Esophagus (tissue), 2 donors: Measurements from ENCODE around the gene DDX42. TPM values are rescaled to one million over a fixed set of nuclear protein-coding genes. Genes with fewer than 3 reads are reported as not detected.
"Not testable (repeated sequence)": the region's sequence is repeated elsewhere in the genome, so short reads cannot be mapped to it uniquely, and the experiment has no call there.

Experiments used
- H3K27ac ChIP-seq, 2 donors: one replicate each; pipeline ENCODE4 v1.5.1; 2013; ENCODE audit warnings: low read depth in 2 of 2, mild to moderate bottlenecking in 2 of 2, inconsistent platforms in 1 of 2, low read length in 1 of 2, moderate library complexity in 1 of 2
- H3K27me3 ChIP-seq, 2 donors: one replicate each; pipeline ENCODE4 v1.6.1; 2013; ENCODE audit warnings: low read length in 2 of 2, control low read depth in 1 of 2, mild to moderate bottlenecking in 1 of 2; ENCODE audit not compliant: insufficient read depth in 2 of 2, control insufficient read depth in 1 of 2
- H3K36me3 ChIP-seq, 2 donors: one replicate each; pipeline ENCODE4 v1.6.1; 2013; ENCODE audit warnings: low read length in 1 of 2; ENCODE audit not compliant: control insufficient read depth in 2 of 2, insufficient read depth in 2 of 2
- H3K4me1 ChIP-seq, 2 donors: one replicate each; pipeline ENCODE4 v1.6.1; 2013; ENCODE audit warnings: low read length in 1 of 2; ENCODE audit not compliant: control insufficient read depth in 2 of 2, insufficient read depth in 2 of 2
- H3K4me3 ChIP-seq, 2 donors: one replicate each; pipeline ENCODE4 v1.5.1; 2013; ENCODE audit warnings: low read length in 2 of 2, mild to moderate bottlenecking in 2 of 2, low read depth in 1 of 2, moderate library complexity in 1 of 2
- H3K9me3 ChIP-seq, 2 donors: one replicate each; pipeline ENCODE4 v1.6.1; 2013; ENCODE audit warnings: mild to moderate bottlenecking in 2 of 2, low read depth in 1 of 2, low read length in 1 of 2, moderate library complexity in 1 of 2; ENCODE audit not compliant: control insufficient read depth in 2 of 2, insufficient read depth in 1 of 2
- whole genome bisulfite sequencing, 2 donors: extraction: QIAGEN DNeasy Blood & Tissue Kit; methylation state at CpG; one replicate each; pipeline ENCODE4 v1.1.7; 2013; 5-methylcytosine and 5-hydroxymethylcytosine counted together
- polyA plus RNA-seq, 2 donors: library from polyadenylated mRNA; stranded (reverse); fragments of 200-250 nt; gene quantifications; one replicate each; pipeline ENCODE4 v1.2.3, GENCODE V29; 2013
- donor health status: healthy with polysubstance abuse.
- donor health status: Bipolar disorder and iron deficiency.

The DDX42 gene
- polyA plus RNA-seq, 2 donors, result 48.7 to 69.6 TPM

GRCh38 chr17:63796375-63796774 is 22.4 kb downstream of the DDX42 start:
- H3K9me3 ChIP-seq, H3K4me1 ChIP-seq, H3K27ac ChIP-seq, H3K4me3 ChIP-seq, H3K27me3 ChIP-seq: not testable (repeated sequence)
- H3K36me3 ChIP-seq, result peaks cover 9 to 10% of the 10 kb centered on the region in 2 donors
- 94 to 97% methylated on average over 10 of the region's 10 CpGs for WGBS, 2 donors

- WGBS, 2 donors, result 91 to 96% methylated on average over 3 of the region's 3 CpGs
- Histone ChIP-seq H3K36me3 (peaks cover 11 to 13% of the 10 kb centered on the region in 2 donors), H3K9me3 (no peaks in the 10 kb centered on the region)
These were observed 24.7 kb downstream of the DDX42 start for GRCh38 chr17:63798572-63799106.

GRCh38 chr17:63800783-63801182 is 26.8 kb downstream of the DDX42 start:
- H3K4me1 ChIP-seq, result no peaks in the 10 kb centered on the region
- H3K9me3 ChIP-seq, result no peaks in the 10 kb centered on the region
- no peak overlapping the region for H3K4me3 ChIP-seq
- peaks cover 5 to 10% of the 10 kb centered on the region in 2 donors for H3K36me3 ChIP-seq
- 93 to 95% methylated on average over 1 of the region's 1 CpG for WGBS, 2 donors
- H3K27me3 ChIP-seq, result no peaks in the 10 kb centered on the region
- H3K27ac ChIP-seq, result no peak overlapping the region

More at GRCh38 chr17:63798572-63799106, 24.7 kb downstream of the DDX42 start:
- Histone ChIP-seq H3K4me1 (no peaks in the 10 kb centered on the region), H3K4me3 (no peak overlapping the region), H3K27me3 (no peaks in the 10 kb centered on the region), H3K27ac (no peak overlapping the region)

- Histone ChIP-seq H3K9me3 (no peaks in the 10 kb centered on the region), H3K36me3 (peaks cover 10 to 17% of the 10 kb centered on the region in 2 donors), H3K4me3 (no peak overlapping the region), H3K27me3 (no peaks in the 10 kb centered on the region), H3K27ac (no peak overlapping the region), H3K4me1 (no peaks in the 10 kb centered on the region)
- 90 to 96% methylated on average over 1 of the region's 1 CpG for WGBS, 2 donors
These were observed 30.4 kb downstream of the DDX42 start for GRCh38 chr17:63804328-63804727.

- WGBS, 2 donors, result 73 to 83% methylated on average over 2 of the region's 2 CpGs
- Histone ChIP-seq H3K27me3 (no peaks in the 10 kb centered on the region), H3K36me3 (peaks cover 11 to 15% of the 10 kb centered on the region in 2 donors), H3K4me1 (no peaks in the 10 kb centered on the region), H3K4me3 (no peak overlapping the region), H3K27ac (no peak overlapping the region), H3K9me3 (no peaks in the 10 kb centered on the region)
These were observed 31.6 kb downstream of the DDX42 start for GRCh38 chr17:63805591-63805990.

- Histone ChIP-seq H3K4me1 (no peaks in the 10 kb centered on the region), H3K9me3 (no peaks in the 10 kb centered on the region), H3K4me3 (no peak overlapping the region), H3K36me3 (peaks cover 27 to 32% of the 10 kb centered on the region in 2 donors), H3K27me3 (no peaks in the 10 kb centered on the region), H3K27ac (no peak overlapping the region)
- 92% methylated on average over 9 of the region's 9 CpGs for WGBS, 2 donors
These were observed 36.0 kb downstream of the DDX42 start for GRCh38 chr17:63809970-63810369.

- Histone ChIP-seq H3K27me3 (no peaks in the 10 kb centered on the region), H3K9me3 (no peaks in the 10 kb centered on the region), H3K4me3 (no peak overlapping the region), H3K27ac (no peak overlapping the region), H3K4me1 (no peaks in the 10 kb centered on the region), H3K36me3 (peaks cover 45 to 58% of the 10 kb centered on the region in 2 donors)
- 89 to 94% methylated on average over 2 of the region's 2 CpGs for WGBS, 2 donors
These were observed 42.2 kb downstream of the DDX42 start for GRCh38 chr17:63816123-63816522.

GRCh38 chr17:63816669-63817068 is 42.7 kb downstream of the DDX42 start:
- no peaks in the 10 kb centered on the region for H3K9me3 ChIP-seq
- no peaks in the 10 kb centered on the region for H3K4me1 ChIP-seq
- peaks cover 44 to 60% of the 10 kb centered on the region in 2 donors for H3K36me3 ChIP-seq
- WGBS, 2 donors, result 79 to 85% methylated on average over 4 of the region's 4 CpGs
- H3K27ac ChIP-seq, result no peak overlapping the region
- no peak overlapping the region for H3K4me3 ChIP-seq
- H3K27me3 ChIP-seq, result no peaks in the 10 kb centered on the region

GRCh38 chr17:63817736-63818385 is 43.9 kb downstream of the DDX42 start:
- H3K4me1 ChIP-seq, result no peaks in the 10 kb centered on the region
- peaks cover 38 to 58% of the 10 kb centered on the region in 2 donors for H3K36me3 ChIP-seq
- no peak overlapping the region for H3K4me3 ChIP-seq
- no peak overlapping the region for H3K27ac ChIP-seq
- 94% methylated on average over 27 of the region's 27 CpGs for WGBS, 2 donors
- H3K27me3 ChIP-seq, result no peaks in the 10 kb centered on the region
- H3K9me3 ChIP-seq, result no peaks in the 10 kb centered on the region

- peaks cover 37 to 59% of the 10 kb centered on the region in 2 donors for H3K36me3 ChIP-seq
- WGBS, 2 donors, result 55 to 64% methylated on average over 6 of the region's 6 CpGs
- H3K9me3 ChIP-seq, result no peaks in the 10 kb centered on the region
- no peak overlapping the region for H3K4me3 ChIP-seq
- no peaks in the 10 kb centered on the region for H3K4me1 ChIP-seq
- H3K27me3 ChIP-seq, result no peaks in the 10 kb centered on the region
- no peak overlapping the region for H3K27ac ChIP-seq
These were observed 45.2 kb downstream of the DDX42 start for GRCh38 chr17:63819131-63819530.
